PFSK-1 (cell line): ENCODE measurements around the gene MSGN1.

ENCODE experiments used
- POLR2AphosphoS5 ChIP-seq: IDR thresholded peaks from 2 replicates; pipeline ENCODE4 v1.6.1; 2012; ENCODE audit warnings: low read depth, mild to moderate bottlenecking, control low read depth, low read length, moderate library complexity
- REST ChIP-seq, 2 experiments: IDR thresholded peaks; 2 replicates each; pipeline versions ENCODE4 v1.6.1 to v1.8.0; 2011 to 2012; ENCODE audit warnings: low read depth in 2 of 2, low read length in 2 of 2, control low read depth in 1 of 2, inconsistent platforms in 1 of 2, mild to moderate bottlenecking in 1 of 2, moderate library complexity in 1 of 2; ENCODE audit not compliant: insufficient read depth in 1 of 2
- SIN3A ChIP-seq: IDR thresholded peaks from 2 replicates; pipeline ENCODE4 v1.6.1; 2012; ENCODE audit warnings: mild to moderate bottlenecking, low read length, moderate library complexity, borderline replicate concordance; ENCODE audit not compliant: insufficient read depth
- TAF1 ChIP-seq: IDR thresholded peaks from 2 replicates; pipeline ENCODE4 v1.6.1; 2012; ENCODE audit warnings: low read length, control low read depth, borderline replicate concordance; ENCODE audit not compliant: insufficient read depth

DNA sequence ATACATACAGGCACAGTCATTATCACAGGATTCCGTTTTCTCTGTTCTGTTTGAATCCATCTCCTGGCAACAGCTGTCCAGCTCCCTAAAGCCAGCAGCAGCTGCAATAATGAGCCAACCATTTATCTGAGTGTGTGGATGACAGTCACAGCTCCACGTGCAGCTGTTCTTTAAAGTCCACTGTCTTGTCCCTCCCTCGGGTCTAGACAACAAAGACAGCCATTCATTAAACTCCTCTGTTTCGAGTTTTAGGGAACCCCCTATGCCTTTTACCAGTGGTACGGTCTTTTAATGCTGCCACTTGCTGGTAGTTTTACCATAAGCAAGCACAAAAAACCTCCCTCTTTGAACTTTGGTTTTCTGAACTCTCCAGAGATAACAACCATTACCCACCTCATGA is 16.0 kb upstream of the MSGN1 start:
- TF ChIP-seq SIN3A (no peak), REST (IDR thresholded peaks at IDR 0.05; ENCODE audit: insufficient read depth in 1 of 2, low read depth in 2 of 2, low read length in 2 of 2) (no peak), TAF1 (no peak), POLR2AphosphoS5 (no peak)
